GM12801 (cell line): ENCODE measurements around the gene IFRD1.

ENCODE experiments used
- TF ChIP-seq, protein P1 (sequence below): IDR thresholded peaks from one replicate; pipeline ENCODE4 v1.5.1; 2011; ENCODE audit warnings: control low read depth; ENCODE audit not compliant: insufficient read length; ENCODE audit errors: extremely low read depth

IFRD1 gene

DNA sequence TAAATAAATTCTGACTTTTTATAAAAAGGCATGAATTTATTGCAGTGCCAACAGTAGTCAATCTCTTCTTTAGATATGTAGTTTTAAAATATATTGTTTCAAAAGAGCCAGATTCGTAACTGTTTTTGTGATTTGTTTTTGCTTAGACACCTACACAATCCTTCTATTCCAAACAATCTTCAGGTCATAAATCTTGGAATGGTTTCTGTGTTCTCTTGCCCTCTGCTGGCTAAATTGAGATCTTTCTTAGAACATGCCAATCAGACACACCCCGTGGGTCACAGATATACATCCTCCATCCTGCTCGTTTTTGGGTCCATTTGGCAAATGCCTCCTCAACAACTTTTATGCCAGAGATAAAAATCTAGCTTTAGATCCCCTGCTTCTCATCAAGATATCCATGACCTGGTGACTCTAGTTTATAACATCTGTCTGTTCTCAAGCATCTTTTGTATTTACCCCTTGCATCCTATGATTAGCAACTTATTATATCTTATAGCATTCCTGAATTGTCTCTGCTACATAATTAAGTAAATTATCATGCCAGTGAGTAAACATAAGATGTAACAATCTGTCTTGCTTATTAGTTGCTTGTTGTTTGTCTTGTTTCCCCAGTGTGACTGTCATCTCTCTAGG is 35.3 kb upstream of the IFRD1 start:
- TF ChIP-seq, protein P1, sequence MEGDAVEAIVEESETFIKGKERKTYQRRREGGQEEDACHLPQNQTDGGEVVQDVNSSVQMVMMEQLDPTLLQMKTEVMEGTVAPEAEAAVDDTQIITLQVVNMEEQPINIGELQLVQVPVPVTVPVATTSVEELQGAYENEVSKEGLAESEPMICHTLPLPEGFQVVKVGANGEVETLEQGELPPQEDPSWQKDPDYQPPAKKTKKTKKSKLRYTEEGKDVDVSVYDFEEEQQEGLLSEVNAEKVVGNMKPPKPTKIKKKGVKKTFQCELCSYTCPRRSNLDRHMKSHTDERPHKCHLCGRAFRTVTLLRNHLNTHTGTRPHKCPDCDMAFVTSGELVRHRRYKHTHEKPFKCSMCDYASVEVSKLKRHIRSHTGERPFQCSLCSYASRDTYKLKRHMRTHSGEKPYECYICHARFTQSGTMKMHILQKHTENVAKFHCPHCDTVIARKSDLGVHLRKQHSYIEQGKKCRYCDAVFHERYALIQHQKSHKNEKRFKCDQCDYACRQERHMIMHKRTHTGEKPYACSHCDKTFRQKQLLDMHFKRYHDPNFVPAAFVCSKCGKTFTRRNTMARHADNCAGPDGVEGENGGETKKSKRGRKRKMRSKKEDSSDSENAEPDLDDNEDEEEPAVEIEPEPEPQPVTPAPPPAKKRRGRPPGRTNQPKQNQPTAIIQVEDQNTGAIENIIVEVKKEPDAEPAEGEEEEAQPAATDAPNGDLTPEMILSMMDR, result no peak

DNA sequence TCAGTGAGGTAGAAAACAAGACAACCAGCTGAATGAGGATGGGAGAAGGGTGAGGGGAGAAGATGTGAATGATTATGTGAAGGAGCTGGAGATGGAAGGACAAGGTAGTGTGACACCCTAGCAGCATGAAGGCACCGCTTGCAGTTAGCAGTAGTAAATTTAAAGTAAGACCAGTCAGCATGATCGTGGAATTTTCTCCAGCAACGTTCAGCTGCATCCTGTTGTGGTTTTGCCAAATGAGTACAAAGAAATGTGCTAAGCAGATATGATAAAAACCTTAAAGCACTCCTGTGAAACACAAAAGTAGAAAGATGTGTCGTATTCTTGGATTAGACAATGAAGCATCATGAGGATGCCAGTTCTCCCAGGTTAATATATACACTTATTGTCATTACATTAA is 34.1 kb upstream of the IFRD1 start:
- TF ChIP-seq, protein P1, result no peak

DNA sequence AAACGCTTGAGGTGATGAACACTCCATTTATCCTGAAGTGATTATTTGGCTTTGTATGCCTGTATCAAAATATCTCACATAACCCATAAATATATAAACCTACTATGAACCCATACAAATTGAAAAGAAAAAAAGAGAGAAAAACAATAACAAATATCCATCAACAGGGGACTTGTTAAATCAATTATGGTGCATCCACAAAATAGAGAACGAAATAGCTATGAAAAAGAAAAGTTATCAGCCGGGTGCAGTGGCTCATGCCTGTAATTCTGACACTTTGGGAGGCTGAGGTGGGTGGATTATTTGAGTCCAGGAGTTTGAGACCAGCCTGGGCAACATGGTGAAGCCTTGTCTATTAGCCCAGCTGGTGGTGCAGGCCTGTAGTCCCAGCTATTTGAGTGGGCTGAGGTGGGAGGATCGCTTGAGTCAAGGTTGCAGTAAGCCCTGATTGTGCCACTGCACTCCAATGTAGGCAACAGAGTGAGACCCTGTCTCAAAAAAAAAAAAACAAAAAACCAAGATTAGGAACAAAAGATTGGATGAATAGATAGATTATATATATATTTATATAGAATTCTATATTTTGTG is 30.6 kb upstream of the IFRD1 start:
- TF ChIP-seq, protein P1, result no peak

DNA sequence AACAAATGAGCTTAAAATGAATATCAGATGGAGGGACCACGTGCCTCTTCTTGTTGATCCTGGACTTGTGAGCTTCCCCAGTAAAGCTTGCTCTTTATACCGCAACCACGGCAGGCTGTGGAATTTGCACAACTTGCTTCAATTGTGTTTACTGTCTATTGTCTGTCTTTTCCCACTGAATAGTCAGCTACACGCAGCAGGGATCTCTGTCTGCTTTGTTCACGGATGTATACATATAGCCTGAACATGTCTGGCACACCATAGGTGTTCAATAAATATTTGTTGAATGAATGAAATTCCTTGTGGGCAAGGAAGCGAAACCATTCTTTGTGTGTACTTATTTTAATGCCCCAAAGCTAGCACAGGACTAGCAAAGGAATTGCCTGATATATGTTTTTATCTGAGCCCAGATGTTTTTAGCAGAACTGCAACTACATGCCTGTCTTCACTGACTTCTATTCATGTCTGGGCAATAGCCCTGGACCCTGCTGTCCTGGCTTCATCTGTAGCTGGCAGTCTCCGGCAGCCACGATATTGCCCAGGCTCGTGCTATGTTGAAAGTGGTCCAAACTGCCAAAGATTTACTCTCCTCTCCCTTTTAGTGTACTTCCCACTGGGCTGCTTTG is 29.9 kb upstream of the IFRD1 start:
- TF ChIP-seq, protein P1, result no peak

DNA sequence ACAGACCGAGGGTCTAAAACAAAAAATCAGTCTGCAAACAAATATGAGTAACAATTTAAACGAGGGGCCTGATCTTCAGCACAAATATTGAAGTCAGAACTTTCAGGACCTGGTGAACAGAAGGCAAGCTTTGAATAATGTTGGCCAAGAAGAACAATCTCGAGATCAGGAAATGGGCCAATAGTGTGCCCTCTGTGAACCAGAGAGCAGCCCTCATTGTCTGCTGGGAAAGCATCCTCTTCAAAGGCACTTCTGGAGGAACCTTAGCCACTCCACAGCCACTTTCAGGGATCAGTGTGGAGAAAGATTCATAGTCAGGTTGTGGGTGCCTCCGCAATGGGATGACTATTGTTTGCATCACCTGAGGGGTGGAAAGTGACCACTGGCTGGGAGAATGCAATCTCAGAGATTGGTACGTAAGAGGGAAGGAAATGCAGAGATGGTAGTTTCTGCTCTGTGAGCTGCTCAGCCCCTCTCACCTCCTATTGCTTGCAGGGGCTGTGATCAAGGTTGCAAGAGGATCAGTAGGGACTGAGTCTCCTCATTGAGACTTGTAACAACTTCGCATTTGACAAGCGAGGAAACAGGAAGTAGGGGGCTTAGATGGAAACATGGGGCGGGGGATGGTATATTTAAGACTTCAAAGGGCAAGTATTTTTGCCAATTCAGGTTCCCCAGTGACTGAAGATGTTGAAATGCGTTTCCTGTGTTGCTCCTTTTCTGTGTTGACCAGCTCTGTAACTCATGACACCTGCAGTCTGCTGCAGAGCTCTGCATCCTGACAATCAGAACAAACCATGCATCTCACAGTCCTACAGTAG is 28.4 kb upstream of the IFRD1 start:
- TF ChIP-seq, protein P1, result no peak

DNA sequence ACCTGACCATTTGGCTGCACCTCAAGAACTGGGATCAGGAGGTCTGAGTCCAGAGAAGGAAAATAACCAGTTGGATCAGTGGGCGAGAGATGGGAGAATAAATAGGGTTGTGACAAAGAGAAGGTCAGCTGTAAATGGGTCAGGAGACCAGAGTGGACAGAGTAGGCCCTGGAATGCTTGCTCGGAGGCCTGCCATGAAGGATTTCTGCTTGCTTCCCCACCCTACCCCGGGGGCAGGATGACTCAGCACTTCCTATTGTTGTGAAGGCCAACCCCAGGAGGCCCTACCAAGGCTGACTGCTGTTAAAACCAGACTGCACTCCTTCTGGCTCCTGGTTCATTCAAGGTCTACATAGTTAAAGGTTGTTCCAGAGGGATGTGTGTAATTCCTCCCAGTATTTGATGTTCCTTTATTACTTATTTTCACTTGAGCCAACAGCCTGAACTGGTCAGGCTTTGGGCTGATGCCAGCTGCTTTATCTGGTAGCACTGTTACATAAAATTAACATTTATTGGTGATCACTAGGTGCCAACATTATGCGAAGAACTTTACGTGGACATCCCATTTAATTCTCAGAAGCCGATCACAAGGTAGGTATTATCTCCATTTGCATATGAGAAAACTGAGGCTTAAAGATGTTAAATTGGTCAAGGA is 27.3 kb upstream of the IFRD1 start:
- TF ChIP-seq, protein P1, result no peak

DNA sequence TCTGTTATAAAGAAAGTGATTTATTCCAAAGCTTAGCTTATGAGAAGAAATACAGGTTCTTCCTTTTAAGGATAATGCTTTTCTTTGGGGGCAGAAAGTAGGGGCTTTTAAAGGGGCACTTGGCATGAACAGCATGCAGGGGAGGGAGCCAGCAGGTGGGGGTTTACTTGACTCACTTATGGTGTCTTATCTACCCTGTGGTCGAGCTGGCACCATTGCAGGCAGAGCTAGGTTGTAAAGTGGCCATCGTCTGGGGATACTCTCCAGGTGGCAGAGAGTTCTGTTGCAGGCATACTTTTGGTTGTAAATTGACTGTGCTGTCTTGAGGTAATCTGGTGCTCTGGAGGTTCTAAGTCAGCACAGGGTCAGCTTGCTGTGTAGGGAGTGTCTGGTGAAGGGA is 26.3 kb upstream of the IFRD1 start:
- TF ChIP-seq, protein P1, result no peak
